Measurements from ENCODE around the gene MLYCD. TPM values are rescaled to one million over a fixed set of nuclear protein-coding genes. Genes with fewer than 3 reads are reported as not detected.

MLYCD gene
- total and polyA plus RNA-seq, 2 donors, result 1.8 to 3.5 TPM

GRCh38 chr16:83960521-83961249 lies 61.8 kb downstream of the MLYCD start:
- Histone ChIP-seq H3K4me1 (ENCODE audit: control insufficient read depth in 2 of 2, insufficient read depth in 2 of 2, low read length in 2 of 2) (no peaks in the 10 kb centered on the region), H3K9me3 (ENCODE audit: control insufficient read depth in 2 of 2, insufficient read depth in 1 of 2, low read length in 1 of 2) (no peaks in the 10 kb centered on the region), H3K27ac (ENCODE audit: low read depth in 1 of 2, low read length in 1 of 2) (no peak overlapping the region), H3K36me3 (ENCODE audit: control insufficient read depth in 2 of 2, insufficient read depth in 2 of 2, low read length in 1 of 2) (no peaks in the 10 kb centered on the region), H3K4me3 (ENCODE audit: low read length in 2 of 2) (no peak overlapping the region), H3K27me3 (ENCODE audit: control insufficient read depth in 2 of 2, insufficient read depth in 1 of 2, low read length in 1 of 2) (peaks cover 0 to 6% of the 10 kb centered on the region in 2 donors)
- DNase-seq (ENCODE audit: low read depth in 6 of 9, low spot score in 9 of 9), result no peak
- 97% methylated on average over 29 of the region's 29 CpGs for WGBS

DNA sequence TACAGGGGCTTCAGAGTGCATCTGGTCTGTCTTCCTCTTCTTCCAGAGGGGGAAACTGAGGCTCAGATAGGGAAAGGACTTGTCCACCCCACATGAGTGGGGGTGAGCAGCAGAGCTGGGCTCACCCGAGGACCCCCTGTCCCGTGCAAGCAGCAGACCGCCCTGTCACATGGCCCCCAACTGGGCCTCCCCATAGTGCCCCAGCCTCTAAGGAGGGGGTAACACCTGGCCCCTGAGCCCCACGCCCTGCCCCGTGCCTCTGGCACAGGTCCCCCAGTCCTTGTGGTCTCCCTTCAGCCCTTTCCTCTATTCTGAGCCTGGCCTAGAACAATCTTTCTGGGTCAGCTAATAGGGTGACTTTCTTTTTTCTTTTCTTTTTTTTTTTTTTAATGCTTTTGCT lies 62.7 kb downstream of the MLYCD start:
- 94% methylated on average over 5 of the region's 5 CpGs for WGBS
- Histone ChIP-seq H3K9me3 (ENCODE audit: control insufficient read depth in 2 of 2, insufficient read depth in 1 of 2, low read length in 1 of 2) (no peaks in the 10 kb centered on the region), H3K4me1 (ENCODE audit: control insufficient read depth in 2 of 2, insufficient read depth in 2 of 2, low read length in 2 of 2) (no peaks in the 10 kb centered on the region), H3K27me3 (ENCODE audit: control insufficient read depth in 2 of 2, insufficient read depth in 1 of 2, low read length in 1 of 2) (peaks cover 0 to 7% of the 10 kb centered on the region in 2 donors), H3K27ac (ENCODE audit: low read depth in 1 of 2, low read length in 1 of 2) (no peak overlapping the region), H3K36me3 (ENCODE audit: control insufficient read depth in 2 of 2, insufficient read depth in 2 of 2, low read length in 1 of 2) (no peaks in the 10 kb centered on the region), H3K4me3 (ENCODE audit: low read length in 2 of 2) (no peak overlapping the region)
- no peak for DNase-seq (ENCODE audit: low read depth in 6 of 9, low spot score in 9 of 9)

- DNase-seq (ENCODE audit: low read depth in 6 of 9, low spot score in 9 of 9), result no peak
- no peak overlapping the region for H3K4me3 ChIP-seq (ENCODE audit: low read length in 2 of 2)
- H3K27me3 ChIP-seq (ENCODE audit: control insufficient read depth in 2 of 2, insufficient read depth in 1 of 2, low read length in 1 of 2), result peaks cover 10 to 17% of the 10 kb centered on the region in 2 donors
- no peaks in the 10 kb centered on the region for H3K36me3 ChIP-seq (ENCODE audit: control insufficient read depth in 2 of 2, insufficient read depth in 2 of 2, low read length in 1 of 2)
- H3K4me1 ChIP-seq (ENCODE audit: control insufficient read depth in 2 of 2, insufficient read depth in 2 of 2, low read length in 2 of 2), result no peaks in the 10 kb centered on the region
- 96% methylated on average over 22 of the region's 22 CpGs for WGBS
- H3K27ac ChIP-seq (ENCODE audit: low read depth in 1 of 2, low read length in 1 of 2), result no peak overlapping the region
- H3K9me3 ChIP-seq (ENCODE audit: control insufficient read depth in 2 of 2, insufficient read depth in 1 of 2, low read length in 1 of 2), result peaks cover 0 to 1% of the 10 kb centered on the region in 2 donors
These were observed 64.6 kb downstream of the MLYCD start for GRCh38 chr16:83963277-83964119.

DNA sequence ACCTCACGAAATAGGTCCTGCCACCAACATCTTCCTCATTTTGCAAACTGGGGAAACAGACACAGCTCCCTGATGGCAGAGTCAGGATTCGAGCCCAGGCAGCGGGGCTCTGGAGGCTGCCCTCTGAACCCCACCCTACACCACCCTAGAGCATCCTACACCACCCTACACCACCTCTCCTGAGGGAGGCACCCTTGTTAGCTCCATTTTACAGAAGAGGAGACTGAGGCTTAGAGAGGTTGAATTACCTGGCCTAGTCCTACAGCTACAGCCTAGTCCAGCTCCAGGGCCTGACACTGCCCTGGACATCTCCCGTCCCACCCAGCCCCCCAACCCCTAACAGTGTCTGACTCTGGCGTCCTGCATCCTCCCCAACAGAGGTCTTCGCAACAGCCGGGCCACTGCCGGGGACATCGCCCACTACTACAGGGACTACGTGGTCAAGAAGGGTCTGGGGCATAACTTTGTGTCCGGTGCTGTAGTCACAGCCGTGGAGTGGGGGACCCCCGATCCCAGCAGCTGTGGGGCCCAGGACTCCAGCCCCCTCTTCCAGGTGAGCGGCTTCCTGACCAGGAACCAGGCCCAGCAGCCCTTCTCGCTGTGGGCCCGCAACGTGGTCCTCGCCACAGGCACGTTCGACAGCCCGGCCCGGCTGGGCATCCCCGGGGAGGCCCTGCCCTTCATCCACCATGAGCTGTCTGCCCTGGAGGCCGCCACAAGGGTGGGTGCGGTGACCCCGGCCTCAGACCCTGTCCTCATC lies 65.9 kb downstream of the MLYCD start:
- Histone ChIP-seq H3K27me3 (ENCODE audit: control insufficient read depth in 2 of 2, insufficient read depth in 1 of 2, low read length in 1 of 2) (peaks cover 23 to 28% of the 10 kb centered on the region in 2 donors), H3K27ac (ENCODE audit: low read depth in 1 of 2, low read length in 1 of 2) (no peak overlapping the region), H3K9me3 (ENCODE audit: control insufficient read depth in 2 of 2, insufficient read depth in 1 of 2, low read length in 1 of 2) (peaks cover 0 to 1% of the 10 kb centered on the region in 2 donors), H3K4me3 (ENCODE audit: low read length in 2 of 2) (no peak overlapping the region), H3K4me1 (ENCODE audit: control insufficient read depth in 2 of 2, insufficient read depth in 2 of 2, low read length in 2 of 2) (no peaks in the 10 kb centered on the region), H3K36me3 (ENCODE audit: control insufficient read depth in 2 of 2, insufficient read depth in 2 of 2, low read length in 1 of 2) (no peaks in the 10 kb centered on the region)
- DNase-seq (ENCODE audit: low read depth in 6 of 9, low spot score in 9 of 9), result no peak
- WGBS, result 97% methylated on average over 26 of the region's 26 CpGs

- Histone ChIP-seq H3K9me3 (ENCODE audit: control insufficient read depth in 2 of 2, insufficient read depth in 1 of 2, low read length in 1 of 2) (peaks cover 0 to 1% of the 10 kb centered on the region in 2 donors), H3K4me3 (ENCODE audit: low read length in 2 of 2) (no peak overlapping the region), H3K36me3 (ENCODE audit: control insufficient read depth in 2 of 2, insufficient read depth in 2 of 2, low read length in 1 of 2) (no peaks in the 10 kb centered on the region), H3K27me3 (ENCODE audit: control insufficient read depth in 2 of 2, insufficient read depth in 1 of 2, low read length in 1 of 2) (peaks cover 30 to 36% of the 10 kb centered on the region in 2 donors), H3K4me1 (ENCODE audit: control insufficient read depth in 2 of 2, insufficient read depth in 2 of 2, low read length in 2 of 2) (no peaks in the 10 kb centered on the region), H3K27ac (ENCODE audit: low read depth in 1 of 2, low read length in 1 of 2) (no peak overlapping the region)
- 97% methylated on average over 36 of the region's 36 CpGs for WGBS
- DNase-seq (ENCODE audit: low read depth in 6 of 9, low spot score in 9 of 9), result no peak
These were observed 66.7 kb downstream of the MLYCD start for GRCh38 chr16:83965444-83966152.

GRCh38 chr16:83966153-83966696 lies 67.3 kb downstream of the MLYCD start:
- 95% methylated on average over 13 of the region's 13 CpGs for WGBS

GRCh38 chr16:83967091-83967490 lies 68.2 kb downstream of the MLYCD start:
- Histone ChIP-seq H3K27ac (ENCODE audit: low read depth in 1 of 2, low read length in 1 of 2) (no peak overlapping the region), H3K36me3 (ENCODE audit: control insufficient read depth in 2 of 2, insufficient read depth in 2 of 2, low read length in 1 of 2) (no peaks in the 10 kb centered on the region), H3K9me3 (ENCODE audit: control insufficient read depth in 2 of 2, insufficient read depth in 1 of 2, low read length in 1 of 2) (peaks cover 0 to 1% of the 10 kb centered on the region in 2 donors), H3K4me3 (ENCODE audit: low read length in 2 of 2) (no peak overlapping the region), H3K27me3 (ENCODE audit: control insufficient read depth in 2 of 2, insufficient read depth in 1 of 2, low read length in 1 of 2) (peaks cover 33 to 50% of the 10 kb centered on the region in 2 donors), H3K4me1 (ENCODE audit: control insufficient read depth in 2 of 2, insufficient read depth in 2 of 2, low read length in 2 of 2) (no peaks in the 10 kb centered on the region)
- no peak for DNase-seq (ENCODE audit: low read depth in 6 of 9, low spot score in 9 of 9)
- WGBS, result 95% methylated on average over 2 of the region's 2 CpGs

More at GRCh38 chr16:83966153-83966696, 67.3 kb downstream of the MLYCD start:
- H3K27ac ChIP-seq (ENCODE audit: low read depth in 1 of 2, low read length in 1 of 2), result no peak overlapping the region
- no peak overlapping the region for H3K4me3 ChIP-seq (ENCODE audit: low read length in 2 of 2)
- peaks cover 0 to 1% of the 10 kb centered on the region in 2 donors for H3K9me3 ChIP-seq (ENCODE audit: control insufficient read depth in 2 of 2, insufficient read depth in 1 of 2, low read length in 1 of 2)
- no peaks in the 10 kb centered on the region for H3K36me3 ChIP-seq (ENCODE audit: control insufficient read depth in 2 of 2, insufficient read depth in 2 of 2, low read length in 1 of 2)
- peaks cover 33 to 41% of the 10 kb centered on the region in 2 donors for H3K27me3 ChIP-seq (ENCODE audit: control insufficient read depth in 2 of 2, insufficient read depth in 1 of 2, low read length in 1 of 2)
- H3K4me1 ChIP-seq (ENCODE audit: control insufficient read depth in 2 of 2, insufficient read depth in 2 of 2, low read length in 2 of 2), result no peaks in the 10 kb centered on the region
- DNase-seq (ENCODE audit: low read depth in 6 of 9, low spot score in 9 of 9), result no peak

DNA sequence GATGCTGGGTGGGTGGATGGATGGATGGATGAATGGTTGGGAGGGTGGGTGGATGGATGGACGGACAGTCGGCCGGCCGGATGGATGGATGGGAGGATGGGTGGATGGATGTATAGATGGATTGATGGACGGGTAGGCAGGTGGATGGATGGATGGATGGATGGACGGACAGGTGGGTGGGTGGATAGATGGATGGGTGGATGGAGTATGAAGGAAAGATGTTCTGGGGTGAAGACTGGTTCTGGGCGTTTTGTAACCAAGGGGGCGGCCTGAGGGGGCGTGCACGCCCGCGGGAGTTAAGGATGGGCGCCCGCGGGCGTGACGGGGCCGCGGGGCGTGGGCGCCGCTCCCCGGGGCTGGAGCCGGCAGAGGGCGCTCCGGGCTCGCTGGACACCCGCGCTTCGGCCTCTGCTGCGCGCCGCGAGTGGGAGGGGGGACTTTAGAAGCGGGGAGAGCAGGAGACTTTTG lies 69.0 kb downstream of the MLYCD start, which contains the start of gene NECAB2:
TSS of gene NECAB2 (plus strand) at position 407 of the 468 bp plus-strand sequence. CDS start 405 bp downstream, outside the sequence.
- WGBS, result 17% methylated on average over 35 of the region's 35 CpGs

More for the DNA sequence above, 69.0 kb downstream of the MLYCD start, which contains the start of gene NECAB2:
- no peaks in the 10 kb centered on the region for H3K36me3 ChIP-seq (ENCODE audit: control insufficient read depth in 2 of 2, insufficient read depth in 2 of 2, low read length in 1 of 2)
- no peak within 1 kb of the TSS for H3K27ac ChIP-seq (ENCODE audit: low read depth in 1 of 2, low read length in 1 of 2)
- H3K4me1 ChIP-seq (ENCODE audit: control insufficient read depth in 2 of 2, insufficient read depth in 2 of 2, low read length in 2 of 2), result no peaks in the 10 kb centered on the region
- H3K4me3 ChIP-seq (ENCODE audit: low read length in 2 of 2), result peak within 1 kb of the TSS in 1 of 2 donors; percentile 33
- peaks cover 33 to 54% of the 10 kb centered on the region in 2 donors for H3K27me3 ChIP-seq (ENCODE audit: control insufficient read depth in 2 of 2, insufficient read depth in 1 of 2, low read length in 1 of 2)
- peaks cover 0 to 1% of the 10 kb centered on the region in 2 donors for H3K9me3 ChIP-seq (ENCODE audit: control insufficient read depth in 2 of 2, insufficient read depth in 1 of 2, low read length in 1 of 2)
- DNase-seq (ENCODE audit: low read depth in 6 of 9, low spot score in 9 of 9), result no peak

Measured in thymus (tissue), 11 donors.